GM06990 (cell line): Measurements from ENCODE around the gene GUK1.

Experiments used
- DNase-seq: peaks from one replicate; pipeline ENCODE4 v3.0.0-alpha.2; 2011; ENCODE audit not compliant: insufficient read length; ENCODE audit errors: extremely low read depth
- H3K27me3 ChIP-seq: replicated peaks from 2 replicates; pipeline ENCODE4 v1.6.0; 2011; ENCODE audit warnings: low read length; ENCODE audit not compliant: control insufficient read depth, insufficient read depth
- H3K36me3 ChIP-seq: 2 replicates; pipeline ENCODE4 v1.5.1; 2011; ENCODE audit warnings: low read length; ENCODE audit not compliant: control insufficient read depth, insufficient read depth
- H3K4me3 ChIP-seq: replicated peaks from 2 replicates; pipeline ENCODE4 v1.5.1; 2011; ENCODE audit warnings: low read depth, mild to moderate bottlenecking, control low read depth, low read length
- TF ChIP-seq, protein P1 (sequence below): IDR thresholded peaks from 2 replicates; pipeline ENCODE4 v1.5.1; 2011; ENCODE audit warnings: low read length, control low read depth, mild to moderate bottlenecking, inconsistent platforms; ENCODE audit not compliant: insufficient read depth, poor library complexity, severe bottlenecking

Gene GUK1

DNA sequence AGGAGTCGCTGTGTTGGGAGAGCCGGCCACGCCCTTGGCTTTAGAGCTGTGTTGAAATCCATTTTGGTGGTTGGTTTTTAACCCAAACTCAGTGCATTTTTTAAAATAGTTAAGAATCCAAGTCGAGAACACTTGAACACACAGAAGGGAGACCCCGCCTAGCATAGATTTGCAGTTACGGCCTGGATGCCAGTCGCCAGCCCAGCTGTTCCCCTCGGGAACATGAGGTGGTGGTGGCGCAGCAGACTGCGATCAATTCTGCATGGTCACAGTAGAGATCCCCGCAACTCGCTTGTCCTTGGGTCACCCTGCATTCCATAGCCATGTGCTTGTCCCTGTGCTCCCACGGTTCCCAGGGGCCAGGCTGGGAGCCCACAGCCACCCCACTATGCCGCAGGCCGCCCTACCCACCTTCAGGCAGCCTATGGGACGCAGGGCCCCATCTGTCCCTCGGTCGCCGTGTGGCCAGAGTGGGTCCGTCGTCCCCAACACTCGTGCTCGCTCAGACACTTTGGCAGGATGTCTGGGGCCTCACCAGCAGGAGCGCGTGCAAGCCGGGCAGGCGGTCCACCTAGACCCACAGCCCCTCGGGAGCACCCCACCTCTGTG, 41.7 kb upstream of the GUK1 start:
- Histone ChIP-seq H3K36me3 (peaks cover 31% of the 10 kb centered on the region), H3K4me3 (no peak overlapping the region), H3K27me3 (no peaks in the 10 kb centered on the region)
- TF ChIP-seq, protein P1, sequence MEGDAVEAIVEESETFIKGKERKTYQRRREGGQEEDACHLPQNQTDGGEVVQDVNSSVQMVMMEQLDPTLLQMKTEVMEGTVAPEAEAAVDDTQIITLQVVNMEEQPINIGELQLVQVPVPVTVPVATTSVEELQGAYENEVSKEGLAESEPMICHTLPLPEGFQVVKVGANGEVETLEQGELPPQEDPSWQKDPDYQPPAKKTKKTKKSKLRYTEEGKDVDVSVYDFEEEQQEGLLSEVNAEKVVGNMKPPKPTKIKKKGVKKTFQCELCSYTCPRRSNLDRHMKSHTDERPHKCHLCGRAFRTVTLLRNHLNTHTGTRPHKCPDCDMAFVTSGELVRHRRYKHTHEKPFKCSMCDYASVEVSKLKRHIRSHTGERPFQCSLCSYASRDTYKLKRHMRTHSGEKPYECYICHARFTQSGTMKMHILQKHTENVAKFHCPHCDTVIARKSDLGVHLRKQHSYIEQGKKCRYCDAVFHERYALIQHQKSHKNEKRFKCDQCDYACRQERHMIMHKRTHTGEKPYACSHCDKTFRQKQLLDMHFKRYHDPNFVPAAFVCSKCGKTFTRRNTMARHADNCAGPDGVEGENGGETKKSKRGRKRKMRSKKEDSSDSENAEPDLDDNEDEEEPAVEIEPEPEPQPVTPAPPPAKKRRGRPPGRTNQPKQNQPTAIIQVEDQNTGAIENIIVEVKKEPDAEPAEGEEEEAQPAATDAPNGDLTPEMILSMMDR, result no peak
- DNase-seq, result no peak

DNA sequence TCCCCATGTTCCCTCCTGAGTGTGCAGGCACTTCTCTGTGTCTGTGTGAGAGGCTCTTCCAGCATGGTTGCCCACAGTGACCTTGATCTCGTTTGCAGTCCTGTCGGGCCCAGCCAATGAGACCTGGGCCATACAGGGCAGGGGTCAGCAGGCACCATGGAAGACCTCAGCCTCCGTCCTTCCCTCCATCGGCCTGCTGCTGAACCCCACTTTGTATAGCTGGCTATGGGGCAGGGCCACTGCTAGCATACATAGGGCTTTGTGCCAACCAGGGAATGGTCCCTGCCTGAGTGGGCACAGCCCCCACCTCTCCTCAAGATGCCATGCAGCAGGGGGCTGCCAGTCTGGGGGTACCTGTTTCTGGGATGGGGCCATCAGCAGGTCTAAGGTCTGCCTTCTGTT, 40.7 kb upstream of the GUK1 start:
- TF ChIP-seq, protein P1, result no peak
- H3K36me3 ChIP-seq, result peaks cover 28% of the 10 kb centered on the region
- no peaks in the 10 kb centered on the region for H3K27me3 ChIP-seq
- H3K4me3 ChIP-seq, result no peak overlapping the region
- no peak for DNase-seq

DNA sequence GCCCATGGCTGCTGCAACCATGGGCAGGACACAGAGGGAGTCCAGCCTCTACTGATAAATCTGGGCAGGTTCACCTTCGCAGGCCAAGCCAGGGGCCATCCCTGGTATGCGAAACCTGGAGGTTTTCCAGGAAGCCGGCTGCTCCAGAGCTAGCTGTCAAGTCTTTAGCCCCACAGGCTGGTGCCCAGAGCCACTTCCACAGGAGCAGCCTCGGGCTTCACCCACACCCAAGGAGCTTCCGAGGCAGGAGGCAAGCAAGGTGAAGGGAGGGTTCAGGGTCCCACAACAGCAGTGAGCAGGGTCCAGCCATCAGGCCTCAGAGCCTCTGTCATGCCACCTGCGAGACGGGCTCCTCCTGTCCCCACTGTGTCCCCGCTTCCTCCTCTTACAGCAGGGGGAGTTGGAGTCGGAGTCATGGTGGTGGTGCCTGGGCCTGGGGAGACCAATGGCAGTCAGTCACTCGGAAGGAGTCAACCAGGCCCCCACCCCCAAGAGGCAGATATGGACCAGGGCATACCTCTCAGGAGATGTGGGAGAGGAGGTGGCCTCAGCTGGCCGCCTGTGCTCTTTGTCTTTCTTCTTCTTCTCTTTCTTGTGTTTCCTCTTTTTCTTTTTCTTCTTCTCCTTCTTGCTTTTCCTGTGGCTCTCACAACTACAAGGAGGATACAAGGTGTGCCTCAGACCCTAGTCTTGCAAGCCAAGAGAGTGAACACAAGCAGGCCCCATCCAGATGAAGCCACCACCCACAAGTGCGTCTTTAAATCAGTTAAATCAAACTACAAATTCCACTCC, 39.1 kb upstream of the GUK1 start:
- TF ChIP-seq, protein P1, result no peak
- no peaks in the 10 kb centered on the region for H3K27me3 ChIP-seq
- peak overlapping the region; percentile 96 for H3K4me3 ChIP-seq
- no peak for DNase-seq
- peaks cover 33% of the 10 kb centered on the region for H3K36me3 ChIP-seq

DNA sequence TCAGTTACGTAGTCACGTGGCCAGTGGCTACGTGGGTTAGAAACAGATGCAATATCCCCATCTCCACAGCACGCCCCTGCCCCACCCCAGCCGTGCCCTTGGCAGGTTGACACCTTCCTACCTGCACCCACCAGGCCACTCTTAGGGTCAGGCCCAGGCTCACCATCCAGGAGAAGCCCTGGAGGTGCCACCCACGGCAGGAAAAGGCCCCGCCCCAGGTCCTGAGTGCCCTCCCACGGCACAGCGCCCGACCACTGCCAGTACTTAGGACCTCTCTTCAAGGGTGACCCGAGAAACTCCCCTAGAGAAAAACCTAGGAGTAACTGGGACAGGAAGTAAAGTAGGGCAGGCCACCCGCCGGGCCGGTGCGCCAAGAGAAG, 38.5 kb upstream of the GUK1 start:
- H3K36me3 ChIP-seq, result peaks cover 37% of the 10 kb centered on the region
- no peak for DNase-seq
- no peaks in the 10 kb centered on the region for H3K27me3 ChIP-seq
- TF ChIP-seq, protein P1, result no peak
- peak overlapping the region; percentile 96 for H3K4me3 ChIP-seq

DNA sequence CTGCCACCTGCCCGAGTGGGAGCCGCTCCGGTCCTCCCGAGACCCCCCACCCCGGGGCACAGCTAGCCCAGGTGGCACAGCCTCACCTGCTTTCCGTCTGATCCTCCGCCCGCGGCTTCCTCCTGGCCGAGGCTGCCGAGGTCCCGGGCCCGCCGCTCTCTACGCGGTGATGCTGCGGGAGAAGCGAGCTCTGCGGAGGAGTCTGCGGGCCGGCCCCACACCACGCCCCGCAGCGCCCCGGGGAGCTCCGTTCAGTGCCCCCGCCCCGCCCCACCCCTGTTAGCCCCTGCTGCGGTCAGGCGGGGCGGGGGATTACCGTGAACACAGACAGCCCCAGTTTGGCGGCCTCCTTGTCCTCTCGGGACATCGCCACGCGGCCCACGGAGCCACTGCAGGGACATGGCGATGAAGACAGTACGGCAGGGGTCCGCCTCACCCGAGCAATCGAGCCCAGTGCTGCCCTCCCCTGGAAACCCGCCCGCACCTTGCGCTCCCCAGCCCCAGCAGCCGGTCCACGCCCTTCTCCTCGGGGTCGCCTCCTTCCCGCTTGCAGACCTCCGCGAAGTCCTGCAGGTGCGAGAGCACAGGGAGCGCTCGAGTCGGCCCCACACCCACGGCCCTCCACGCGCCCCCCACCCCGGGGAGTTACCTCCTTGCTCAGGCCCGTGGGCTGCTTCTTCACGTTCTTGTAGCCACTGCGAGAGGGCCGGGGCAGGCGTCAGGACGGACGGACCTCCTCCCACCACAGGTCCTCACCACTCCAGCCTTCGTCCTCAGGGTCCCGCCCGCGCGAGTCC, 37.9 kb upstream of the GUK1 start:
- Histone ChIP-seq H3K27me3 (no peaks in the 10 kb centered on the region), H3K36me3 (peaks cover 33% of the 10 kb centered on the region), H3K4me3 (peak overlapping the region; percentile 96)
- DNase-seq, result peak; percentile 70
- TF ChIP-seq, protein P1, result peak; percentile 35
